ENCODE data around the gene ABCC8.

DNA sequence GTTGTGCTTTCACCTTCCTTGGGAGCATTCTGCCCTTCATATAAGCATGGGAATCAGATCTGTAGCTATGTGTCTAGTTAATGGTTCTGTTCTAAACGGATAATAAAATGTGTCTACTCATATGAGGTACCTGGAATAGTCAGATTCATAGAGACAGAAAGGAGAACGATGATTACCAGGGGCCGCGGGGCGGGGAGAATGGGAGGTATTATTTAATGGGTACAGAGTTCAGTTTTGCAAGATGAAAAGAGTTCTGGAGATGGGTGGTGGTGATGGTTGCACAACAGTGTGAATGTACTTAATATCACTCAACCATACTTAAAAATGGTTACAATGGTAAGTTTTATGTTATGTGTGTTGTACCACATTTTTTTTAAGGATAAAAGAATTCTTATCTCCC lies 10.0 kb upstream of the ABCC8 start:
- TF ChIP-seq EP300 (IDR thresholded peaks at IDR 0.05; ENCODE audit: low read depth), result no peak
- TF ChIP-seq CTCF (IDR thresholded peaks at IDR 0.05), result no peak
- TF ChIP-seq POLR2AphosphoS5 (IDR thresholded peaks at IDR 0.05), result no peak
- TF ChIP-seq POLR2A (IDR thresholded peaks at IDR 0.05), result no peak

All from transverse colon (tissue), 4 donors.